A673 (cell line): ENCODE data around the gene IFNA14. TPM values are rescaled to one million over a fixed set of nuclear protein-coding genes. Genes with fewer than 3 reads are reported as not detected.
"Not testable (repeated sequence)": the region's sequence is repeated elsewhere in the genome, so short reads cannot be mapped to it uniquely, and the experiment has no call there.

ENCODE experiments used
- BruUV-seq: library from RNA; stranded (reverse); fragments of 400-500 nt; replicated peaks from 2 replicates; lab custom pipeline; 2021; lab: Mats Ljungman, UMichigan
- CTCF ChIA-PET: fragments of 300-600 bp; sonication (Branson Sonifier 250); formaldehyde crosslinking; loops from one replicate; lab custom pipeline; 2022; ENCODE audit warnings: antibody characterized with exemption; lab: Charles Lee
- POLR2A ChIA-PET: fragments of 300-600 bp; sonication (Branson Sonifier 250); formaldehyde crosslinking; loops from one replicate; lab custom pipeline; 2022; ENCODE audit warnings: antibody characterized with exemption; ENCODE audit not compliant: low non-redundant PET; lab: Charles Lee
- DNase-seq: peaks from one replicate; pipeline ENCODE4 v3.0.0-alpha.2; 2015; ENCODE audit warnings: low spot score
- H3K27ac ChIP-seq: fragments of 200-600 bp; sonication (generic); 2 replicates; pipeline ENCODE4 v1.5.1; 2016; ENCODE audit warnings: mixed run types, low read depth, mild to moderate bottlenecking, mixed read lengths, antibody characterized with exemption, low read length; ENCODE audit not compliant: poor library complexity, severe bottlenecking
- H3K27me3 ChIP-seq: fragments of 200-600 bp; sonication (generic); replicated peaks from 2 replicates; pipeline ENCODE4 v1.6.1; 2017; ENCODE audit warnings: mixed run types, low read depth, mild to moderate bottlenecking, mixed read lengths, antibody characterized with exemption, low read length; ENCODE audit not compliant: insufficient read depth, poor library complexity
- H3K36me3 ChIP-seq: fragments of 200-600 bp; sonication (generic); 2 replicates; pipeline ENCODE4 v1.6.1; 2016; ENCODE audit warnings: mixed run types, mild to moderate bottlenecking, mixed read lengths, antibody characterized with exemption, low read length; ENCODE audit not compliant: insufficient read depth, poor library complexity, severe bottlenecking
- H3K4me1 ChIP-seq: fragments of 200-600 bp; sonication (generic); 2 replicates; pipeline ENCODE4 v1.6.1; 2017; ENCODE audit warnings: mixed run types, mild to moderate bottlenecking, mixed read lengths, antibody characterized with exemption, low read length; ENCODE audit not compliant: insufficient read depth, poor library complexity, severe bottlenecking
- H3K4me3 ChIP-seq: fragments of 200-600 bp; sonication (generic); 2 replicates; pipeline ENCODE4 v1.5.1; 2016; ENCODE audit warnings: low read depth, mixed run types, mild to moderate bottlenecking, mixed read lengths, low read length; ENCODE audit not compliant: poor library complexity, severe bottlenecking
- H3K9me3 ChIP-seq: fragments of 200-600 bp; sonication (generic); 2 replicates; pipeline ENCODE4 v1.6.1; 2016; ENCODE audit warnings: mixed run types, low read depth, mild to moderate bottlenecking, mixed read lengths, antibody characterized with exemption, low read length; ENCODE audit not compliant: poor library complexity, severe bottlenecking
- EZH2 ChIP-seq: fragments of 200-600 bp; sonication (generic); IDR thresholded peaks from 2 replicates; pipeline ENCODE4 v1.6.1; 2017; ENCODE audit warnings: borderline replicate concordance, low read depth, mild to moderate bottlenecking, mixed read lengths, antibody characterized with exemption, low read length; ENCODE audit not compliant: poor library complexity, severe bottlenecking
- intact Hi-C: fragments of 100-400 bp; cut with micrococcal nuclease; formaldehyde crosslinking; loops from one replicate; pipeline ENCODE4 v1.10.0; 2022; ENCODE audit not compliant: unreplicated experiment
- total RNA-seq: library from RNA; stranded (reverse); gene quantifications from 2 replicates; pipeline ENCODE4 v1.2.3, GENCODE V29; 2021
- TF ChIP-seq, protein P1 (sequence below): fragments of 300-800, 200-600 bp; sonication (generic); conservative IDR thresholded peaks from 2 replicates; pipeline ENCODE4 v1.5.1; 2017; ENCODE audit warnings: low read depth, mild to moderate bottlenecking, antibody characterized with exemption, low read length, moderate library complexity, mixed read lengths

IFNA14 gene
- total RNA-seq, 1 experiment from 2014 or later: not detected

- TF ChIP-seq EZH2: no peak
- TF ChIP-seq, protein P1, sequence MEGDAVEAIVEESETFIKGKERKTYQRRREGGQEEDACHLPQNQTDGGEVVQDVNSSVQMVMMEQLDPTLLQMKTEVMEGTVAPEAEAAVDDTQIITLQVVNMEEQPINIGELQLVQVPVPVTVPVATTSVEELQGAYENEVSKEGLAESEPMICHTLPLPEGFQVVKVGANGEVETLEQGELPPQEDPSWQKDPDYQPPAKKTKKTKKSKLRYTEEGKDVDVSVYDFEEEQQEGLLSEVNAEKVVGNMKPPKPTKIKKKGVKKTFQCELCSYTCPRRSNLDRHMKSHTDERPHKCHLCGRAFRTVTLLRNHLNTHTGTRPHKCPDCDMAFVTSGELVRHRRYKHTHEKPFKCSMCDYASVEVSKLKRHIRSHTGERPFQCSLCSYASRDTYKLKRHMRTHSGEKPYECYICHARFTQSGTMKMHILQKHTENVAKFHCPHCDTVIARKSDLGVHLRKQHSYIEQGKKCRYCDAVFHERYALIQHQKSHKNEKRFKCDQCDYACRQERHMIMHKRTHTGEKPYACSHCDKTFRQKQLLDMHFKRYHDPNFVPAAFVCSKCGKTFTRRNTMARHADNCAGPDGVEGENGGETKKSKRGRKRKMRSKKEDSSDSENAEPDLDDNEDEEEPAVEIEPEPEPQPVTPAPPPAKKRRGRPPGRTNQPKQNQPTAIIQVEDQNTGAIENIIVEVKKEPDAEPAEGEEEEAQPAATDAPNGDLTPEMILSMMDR: no peak
- H3K9me3 ChIP-seq: no peaks in the 10 kb centered on the region
- POLR2A ChIA-PET: no interaction called here
- intact Hi-C loops: no loop called here
- H3K27ac ChIP-seq: no peak overlapping the region
- H3K27me3 ChIP-seq: peaks cover 2% of the 10 kb centered on the region
- H3K4me1 ChIP-seq: no peaks in the 10 kb centered on the region
- CTCF ChIA-PET: no interaction called here
- no peak overlapping the region for H3K4me3 ChIP-seq
- no peaks in the 10 kb centered on the region for H3K36me3 ChIP-seq
- no peak for DNase-seq
- BruUV-seq: no TSS peak
These were observed 5.6 kb downstream of the IFNA14 start for GRCh38 chr9:21234153-21234687.

- no peak for TF ChIP-seq EZH2
- TF ChIP-seq, protein P1: no peak
- intact Hi-C loops: no loop called here
- Histone ChIP-seq H3K27ac (no peak overlapping the region), H3K27me3 (peaks cover 2% of the 10 kb centered on the region), H3K36me3 (no peaks in the 10 kb centered on the region), H3K4me1 (no peaks in the 10 kb centered on the region), H3K4me3 (no peak overlapping the region), H3K9me3 (no peaks in the 10 kb centered on the region)
- no peak for DNase-seq
- BruUV-seq: no TSS peak
- POLR2A ChIA-PET: no interaction called here
- CTCF ChIA-PET: no interaction called here
These were observed 6.5 kb downstream of the IFNA14 start for GRCh38 chr9:21233258-21233657.

GRCh38 chr9:21228122-21228521 is 11.7 kb downstream of the IFNA14 start, which contains the start of gene IFNA17:
TSS of gene IFNA17 (minus strand) at chr9:21228222. CDS start at chr9:21228173, 49 bp downstream.
- Histone ChIP-seq H3K36me3 (no peaks in the 10 kb centered on the region), H3K4me1 (no peaks in the 10 kb centered on the region), H3K9me3 (no peaks in the 10 kb centered on the region), H3K4me3 (no peak within 1 kb of the TSS), H3K27ac (no peak within 1 kb of the TSS), H3K27me3 (no peaks in the 10 kb centered on the region)
- no peak for DNase-seq
- no peak for TF ChIP-seq EZH2
- TF ChIP-seq, protein P1: no peak
- CTCF ChIA-PET: no interaction called here
- POLR2A ChIA-PET: no interaction called here
- intact Hi-C loops: no loop called here
- no TSS peak for BruUV-seq

DNA sequence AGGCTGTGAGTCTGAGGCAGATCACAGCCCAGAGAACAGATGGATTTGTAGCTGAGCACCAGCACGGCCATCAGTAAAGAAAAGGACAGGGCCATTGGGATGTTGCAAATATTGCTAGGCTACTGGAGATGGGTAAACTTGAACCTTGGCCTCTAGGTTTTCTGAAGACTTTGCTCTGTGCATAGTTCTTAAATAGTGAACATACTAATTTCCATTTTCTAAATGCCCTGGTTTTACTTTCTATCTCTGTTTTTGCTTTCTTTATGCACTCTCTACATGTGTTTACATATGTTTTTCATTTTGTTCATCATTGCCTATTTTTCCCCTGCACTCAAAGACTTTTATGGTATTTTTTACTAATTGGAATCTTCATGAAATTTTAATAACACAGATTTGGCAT is 22.6 kb downstream of the IFNA14 start, which contains the start of gene IFNA16:
Gene IFNA16 (minus strand): TSS at position 101 of the 400 bp plus-strand sequence. CDS start 6 bp downstream, at position 95.
- H3K4me3 ChIP-seq, H3K4me1 ChIP-seq, H3K36me3 ChIP-seq, intact Hi-C loops, DNase-seq, H3K9me3 ChIP-seq, H3K27me3 ChIP-seq, POLR2A ChIA-PET, BruUV-seq, CTCF ChIA-PET, H3K27ac ChIP-seq: not testable (repeated sequence)

DNA sequence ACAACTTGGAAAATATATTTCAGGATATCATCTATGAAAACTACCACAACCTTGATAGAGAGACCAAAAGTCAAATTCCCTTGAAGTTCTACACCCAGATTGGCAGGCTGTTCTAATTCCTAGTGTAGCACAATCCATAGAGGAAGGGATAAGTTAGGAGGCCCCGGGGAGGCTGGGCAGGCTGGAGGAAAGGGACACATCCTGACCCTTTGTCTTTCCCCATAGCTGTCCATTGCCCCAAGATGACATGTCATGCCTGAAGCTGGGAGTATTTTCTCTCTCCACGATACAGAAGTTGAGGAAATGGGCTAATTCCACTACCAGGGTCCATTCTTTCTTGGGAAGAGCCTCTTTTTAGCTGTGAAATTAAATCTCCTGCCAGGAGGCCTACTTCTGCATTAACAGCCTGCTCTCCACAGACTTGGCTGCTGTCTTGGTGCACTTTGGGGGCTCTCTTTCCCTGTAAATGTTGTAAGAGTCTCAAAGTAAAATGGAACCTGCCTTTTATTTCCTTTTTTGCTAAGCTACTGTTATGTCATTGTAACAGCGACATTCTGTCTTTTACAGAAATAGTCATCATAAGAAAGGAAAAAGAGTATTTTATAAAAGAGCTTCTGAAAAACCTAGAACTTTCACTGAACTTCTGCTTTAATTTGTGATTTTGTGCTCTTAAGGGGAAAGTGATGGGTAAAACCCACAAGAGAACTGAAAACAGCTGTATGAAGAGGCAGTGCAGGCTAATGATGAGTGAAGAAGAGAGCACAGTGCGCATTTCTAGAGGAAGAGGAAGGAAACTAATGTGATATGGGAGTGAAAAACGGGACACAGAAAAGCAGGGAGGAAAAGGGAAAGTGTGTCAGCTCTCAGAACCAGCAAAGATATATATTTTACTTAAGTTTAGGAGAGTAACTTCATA is 26.1 kb downstream of the IFNA14 start:
- H3K4me1 ChIP-seq, POLR2A ChIA-PET, H3K27me3 ChIP-seq, H3K9me3 ChIP-seq, BruUV-seq, H3K27ac ChIP-seq, CTCF ChIA-PET, DNase-seq, H3K36me3 ChIP-seq, H3K4me3 ChIP-seq: not testable (repeated sequence)
- intact Hi-C loops: loop anchor here (1.0 kb wide), 1 partner anchor 18 kb away; no protein-coding TSS in a partner anchor
